K562 (cell line): ENCODE results near the gene TRDMT1. TPM values are rescaled to one million over a fixed set of nuclear protein-coding genes. Genes with fewer than 3 reads are reported as not detected.

ENCODE experiments used
- ATAC-seq: fragments of 200-7000 bp; cut with Tn5 transposase; 3 replicates; pipeline ENCODE4 v1.9.1; 2020; ENCODE audit warnings: moderate library complexity
- BruUV-seq: library from RNA; stranded (reverse); fragments of 400-500 nt; replicated peaks from 2 replicates; lab custom pipeline; 2021; lab: Mats Ljungman, UMichigan
- CTCF ChIA-PET: fragments of 300-600 bp; formaldehyde crosslinking; extraction: SDS; loops from one replicate; lab custom pipeline; 2021; ENCODE audit warnings: low intra/inter-chr PET ratio; lab: Yijun Ruan, JAX
- POLR2A ChIA-PET: fragments of 300-600, 350-650 bp; sonication (Branson Sonifier 250); formaldehyde crosslinking; extraction: SDS; loops from one replicate; lab custom pipeline; 2021; ENCODE audit warnings: antibody characterized with exemption, inconsistent platforms; lab: Yijun Ruan, JAX
- DNase-seq, 4 experiments: peaks; one replicate each; pipeline versions ENCODE4 v3.0.0 to v3.0.0-alpha.2; 2011 to 2018; ENCODE audit warnings: low spot score in 3 of 4, mixed read lengths in 3 of 4; ENCODE audit errors: extremely low read depth in 1 of 4
- FAIRE-seq: peaks from 2 replicates; lab custom pipeline; 2011; peaks lifted over from hg19 to GRCh38; lab: Jason Lieb, UNC
- H2AFZ ChIP-seq: 2 replicates; pipeline ENCODE4 v1.6.0; 2011; ENCODE audit warnings: low read depth, low read length, control low read depth, inconsistent platforms
- H3K27ac ChIP-seq: fragments of 200-600 bp; 3 replicates; pipeline ENCODE4 v1.8.0; 2011; ENCODE audit warnings: low read depth, mild to moderate bottlenecking, control low read depth, inconsistent platforms, low read length, moderate library complexity, mixed read lengths; ENCODE audit errors: extremely low read depth
- H3K27me3 ChIP-seq, 2 experiments: fragments of 300-600 bp in 1 of 2; 2 replicates in 1 of 2; 3 replicates in 1 of 2; pipeline versions ENCODE4 v1.6.0 to v1.8.0; 2011; ENCODE audit warnings: inconsistent platforms in 2 of 2, low read length in 2 of 2, mild to moderate bottlenecking in 1 of 2, mixed read lengths in 1 of 2, moderate library complexity in 1 of 2; ENCODE audit not compliant: control insufficient read depth in 2 of 2, insufficient read depth in 2 of 2
- H3K36me3 ChIP-seq: fragments of 300-600 bp; 3 replicates; pipeline ENCODE4 v1.8.0; 2011; ENCODE audit warnings: mild to moderate bottlenecking, low read length, inconsistent platforms; ENCODE audit not compliant: control insufficient read depth, insufficient read depth
- H3K4me1 ChIP-seq, 2 experiments: fragments of 200-600 bp in 1 of 2; replicated peaks in 1 of 2; 2 replicates in 1 of 2; 3 replicates in 1 of 2; pipeline versions ENCODE4 v1.5.1 to v1.8.0; 2011; ENCODE audit warnings: inconsistent platforms in 2 of 2, low read length in 2 of 2, mild to moderate bottlenecking in 1 of 2, mixed read lengths in 1 of 2, moderate library complexity in 1 of 2; ENCODE audit not compliant: control insufficient read depth in 2 of 2, insufficient read depth in 2 of 2
- H3K4me2 ChIP-seq: 2 replicates; pipeline ENCODE4 v1.6.1; 2011; ENCODE audit warnings: low read length, control low read depth, inconsistent platforms, mixed read lengths; ENCODE audit not compliant: insufficient read depth
- H3K4me3 ChIP-seq: fragments of 200-600 bp; sonication (generic), shearing (Covaris generic); 2 replicates; pipeline ENCODE4 v1.5.1; 2016; ENCODE audit warnings: control low read depth, inconsistent platforms
- H3K79me2 ChIP-seq: fragments of 200-600 bp; 3 replicates; pipeline ENCODE4 v1.8.0; 2011; ENCODE audit warnings: low read length, inconsistent platforms; ENCODE audit not compliant: control insufficient read depth, insufficient read depth
- H3K9ac ChIP-seq, 2 experiments: 2 replicates each; pipeline versions ENCODE4 v1.6.0 to v1.6.1; 2011; ENCODE audit warnings: low read depth in 2 of 2, low read length in 2 of 2, control low read depth in 1 of 2, inconsistent platforms in 1 of 2, mild to moderate bottlenecking in 1 of 2, mixed read lengths in 1 of 2; ENCODE audit not compliant: insufficient read depth in 1 of 2
- H3K9me1 ChIP-seq: one replicate; pipeline ENCODE4 v1.6.0; 2011; ENCODE audit warnings: inconsistent platforms, mild to moderate bottlenecking, low read length, moderate library complexity; ENCODE audit not compliant: control insufficient read depth, insufficient read depth
- H3K9me3 ChIP-seq: replicated peaks from 2 replicates; pipeline ENCODE4 v1.5.1; 2011; ENCODE audit warnings: low read depth, low read length, inconsistent platforms; ENCODE audit not compliant: control insufficient read depth, insufficient read depth
- H4K20me1 ChIP-seq: replicated peaks from 2 replicates; pipeline ENCODE4 v1.6.1; 2011; ENCODE audit warnings: low read length, inconsistent platforms, mixed read lengths; ENCODE audit not compliant: control insufficient read depth, insufficient read depth
- CHD4 ChIP-seq: fragments of 200-600 bp; sonication (generic); IDR thresholded peaks from 3 replicates; pipeline ENCODE4 v1.6.1; 2012; ENCODE audit warnings: low read depth, mild to moderate bottlenecking, mixed read lengths, low read length, inconsistent platforms; ENCODE audit not compliant: insufficient read depth, insufficient replicate concordance, poor library complexity, severe bottlenecking
- CREBBP ChIP-seq: IDR thresholded peaks from one replicate; pipeline ENCODE4 v1.6.1; 2012; ENCODE audit warnings: low read depth, mild to moderate bottlenecking, control low read depth, inconsistent platforms, low read length
- ILF3 ChIP-seq: fragments of 450-650 bp; IDR thresholded peaks from 2 replicates; pipeline ENCODE4 v1.6.1; 2018; ENCODE audit warnings: antibody characterized with exemption, mild to moderate bottlenecking, moderate library complexity, borderline replicate concordance
- KDM5B ChIP-seq: fragments of 200-600 bp; sonication (generic); IDR thresholded peaks from 2 replicates; pipeline ENCODE4 v1.6.1; 2012; ENCODE audit warnings: low read depth, mild to moderate bottlenecking, moderate library complexity, low read length, control low read depth, inconsistent platforms; ENCODE audit not compliant: insufficient replicate concordance
- MEIS2 ChIP-seq: fragments of 450-650 bp; IDR thresholded peaks from 2 replicates; pipeline ENCODE4 v1.6.1; 2014; ENCODE audit warnings: mild to moderate bottlenecking; ENCODE audit not compliant: partially characterized antibody
- PHF20 ChIP-seq: fragments of 450-650 bp; IDR thresholded peaks from 2 replicates; pipeline ENCODE4 v1.6.1; 2018; ENCODE audit not compliant: partially characterized antibody
- RBM14 ChIP-seq: fragments of 200-400 bp; formaldehyde crosslinking; IDR thresholded peaks from 2 replicates; pipeline ENCODE4 v1.6.1; 2018; ENCODE audit warnings: low read depth, mild to moderate bottlenecking, low read length, moderate library complexity, borderline replicate concordance; ENCODE audit not compliant: insufficient read depth
- ZNF12 ChIP-seq: sonication (generic); formaldehyde crosslinking; IDR thresholded peaks from 2 replicates; pipeline ENCODE4 v1.4.0; 2020; ENCODE audit warnings: mild to moderate bottlenecking, missing genetic modification reagents
- WGBS: fragments of 100-300 bp; shearing (Covaris generic); methylation state at CpG from one replicate; pipeline ENCODE4 v1.1.6; 2016; ENCODE audit warnings: low coverage, mixed read lengths; ENCODE audit not compliant: insufficient coverage; ENCODE audit errors: missing lambda C conversion rate; 5-methylcytosine and 5-hydroxymethylcytosine counted together
- in situ Hi-C: fragments of 300-500 bp; cut with MboI; formaldehyde crosslinking; loops from 4 replicates; pipeline ENCODE4 v1.15.0; 2018; ENCODE audit warnings: inconsistent platforms, mixed read lengths
- intact Hi-C: fragments of 100-400 bp; cut with micrococcal nuclease; formaldehyde crosslinking; loops from 2 replicates; pipeline ENCODE4 v1.14.2; 2022
- polyA plus RNA-seq, 8 experiments: library from polyadenylated mRNA; depleted of rRNA in 4 of 8; stranded (reverse) in 5 of 8; unstranded in 3 of 8; fragments of >200 nt; fragmentation: Nextera tagmentation in 2 of 8; fragmentation: Illumina TruSeq in 1 of 8; extraction: Ambion mirVana in 2 of 8; extraction: Trizol in 1 of 8; gene quantifications; 2 replicates each; pipeline versions ENCODE4 v1.2.1 to v1.2.3, GENCODE V29; 2011 to 2014; ENCODE audit warnings: inconsistent platforms in 1 of 8, missing spikeins in 1 of 8
- total RNA-seq, 7 experiments: library from RNA; depleted of rRNA in 6 of 7; stranded (reverse); fragments of >200 nt in 6 of 7; fragmentation: Illumina TruSeq in 2 of 7; extraction: Trizol in 2 of 7; gene quantifications; 2 replicates each; pipeline versions ENCODE4 v1.2.1 to v1.2.3, GENCODE V29; 2011 to 2021; ENCODE audit warnings: low replicate concordance in 1 of 7
- TF ChIP-seq, protein P1 (sequence below): sonication (generic); IDR thresholded peaks from 2 replicates; pipeline ENCODE4 v1.6.1; 2016
- TF ChIP-seq, protein P2 (sequence below): fragments of 250-450 bp; sonication (Bioruptor Pico); IDR thresholded peaks from 2 replicates; pipeline ENCODE4 v1.4.0; 2020

TRDMT1 gene
- total and polyA plus RNA-seq, 9 of the 15 experiments (the other 6 are each of a cell fraction or from before 2014, with no cell fraction given): 5.4 to 12.6 (median 9.3) TPM

DNA sequence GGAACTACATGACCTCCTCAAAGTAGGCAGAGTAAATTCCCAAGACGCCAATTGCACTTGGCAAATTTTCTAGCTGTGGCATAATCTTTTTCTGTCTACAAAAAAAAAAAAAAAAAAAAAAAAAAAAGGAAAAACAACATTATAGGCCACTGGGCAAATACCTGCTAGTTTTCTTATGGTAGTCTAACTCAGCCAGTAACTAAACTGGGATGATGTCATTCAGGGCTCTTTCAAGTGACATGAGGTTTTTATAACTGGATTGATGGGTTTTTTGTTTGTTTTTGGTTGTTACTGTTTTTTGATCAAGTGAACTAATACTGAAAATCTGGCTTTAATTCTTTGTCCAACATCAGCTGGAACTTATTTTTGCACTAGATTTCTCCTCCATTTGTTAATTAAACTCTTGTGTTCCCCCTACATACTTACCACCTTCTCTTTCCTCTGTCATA is 19.2 kb upstream of the TRDMT1 start (continued):
- TF ChIP-seq MEIS2 (peak; percentile 61), CREBBP (no peak)
- TF ChIP-seq, protein P1, sequence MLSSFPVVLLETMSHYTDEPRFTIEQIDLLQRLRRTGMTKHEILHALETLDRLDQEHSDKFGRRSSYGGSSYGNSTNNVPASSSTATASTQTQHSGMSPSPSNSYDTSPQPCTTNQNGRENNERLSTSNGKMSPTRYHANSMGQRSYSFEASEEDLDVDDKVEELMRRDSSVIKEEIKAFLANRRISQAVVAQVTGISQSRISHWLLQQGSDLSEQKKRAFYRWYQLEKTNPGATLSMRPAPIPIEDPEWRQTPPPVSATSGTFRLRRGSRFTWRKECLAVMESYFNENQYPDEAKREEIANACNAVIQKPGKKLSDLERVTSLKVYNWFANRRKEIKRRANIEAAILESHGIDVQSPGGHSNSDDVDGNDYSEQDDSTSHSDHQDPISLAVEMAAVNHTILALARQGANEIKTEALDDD: peak; percentile 81

DNA sequence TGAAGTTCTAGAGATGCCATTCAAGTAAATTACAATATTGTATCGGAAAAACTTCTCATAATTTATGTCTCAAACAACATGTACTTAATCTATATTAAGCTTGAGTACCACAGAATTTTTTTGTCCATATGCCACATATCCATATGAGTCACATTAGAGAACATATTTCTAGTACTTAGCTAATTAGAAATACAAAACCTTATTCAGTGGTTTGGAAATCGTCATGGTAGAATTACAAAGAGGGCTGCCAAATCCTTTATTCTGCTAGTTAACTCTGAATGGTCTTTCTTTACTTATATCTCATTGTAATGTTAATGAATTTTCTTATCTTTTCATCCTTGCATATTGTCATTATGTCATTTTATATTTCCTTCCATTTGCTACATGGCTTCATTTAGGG is 17.6 kb upstream of the TRDMT1 start:
- H3K4me2 ChIP-seq: no peak overlapping the region
- no peak overlapping the region for H3K4me3 ChIP-seq
- no peaks in the 10 kb centered on the region for H3K27me3 ChIP-seq
- 86% methylated on average over 2 of the region's 2 CpGs for whole genome bisulfite sequencing
- H3K9ac ChIP-seq: no peak overlapping the region
- 0 out of 3 replicates have a peak, but pooled peaks cover 2% of the 10 kb centered on the region for H3K79me2 ChIP-seq
- H2AFZ ChIP-seq: no peak overlapping the region
- in situ Hi-C loops: no loop called here
- no peaks in the 10 kb centered on the region for H3K9me3 ChIP-seq
- ChIA-PET CTCF (no interaction called here), POLR2A (interaction anchor here (1.0 kb wide), 1 partner anchor 8 kb away, joined by 4 read pairs; no protein-coding TSS in a partner anchor)
- ATAC-seq: no peak
- no peaks in the 10 kb centered on the region for H4K20me1 ChIP-seq
- H3K36me3 ChIP-seq: no peaks in the 10 kb centered on the region
- FAIRE-seq: no peak
- no peak for DNase-seq
- no peak overlapping the region for H3K27ac ChIP-seq
- TF ChIP-seq KDM5B (no peak), RBM14 (no peak), CHD4 (no peak), PHF20 (no peak), ZNF12 (no peak), ILF3 (no peak)
- TF ChIP-seq, protein P2, sequence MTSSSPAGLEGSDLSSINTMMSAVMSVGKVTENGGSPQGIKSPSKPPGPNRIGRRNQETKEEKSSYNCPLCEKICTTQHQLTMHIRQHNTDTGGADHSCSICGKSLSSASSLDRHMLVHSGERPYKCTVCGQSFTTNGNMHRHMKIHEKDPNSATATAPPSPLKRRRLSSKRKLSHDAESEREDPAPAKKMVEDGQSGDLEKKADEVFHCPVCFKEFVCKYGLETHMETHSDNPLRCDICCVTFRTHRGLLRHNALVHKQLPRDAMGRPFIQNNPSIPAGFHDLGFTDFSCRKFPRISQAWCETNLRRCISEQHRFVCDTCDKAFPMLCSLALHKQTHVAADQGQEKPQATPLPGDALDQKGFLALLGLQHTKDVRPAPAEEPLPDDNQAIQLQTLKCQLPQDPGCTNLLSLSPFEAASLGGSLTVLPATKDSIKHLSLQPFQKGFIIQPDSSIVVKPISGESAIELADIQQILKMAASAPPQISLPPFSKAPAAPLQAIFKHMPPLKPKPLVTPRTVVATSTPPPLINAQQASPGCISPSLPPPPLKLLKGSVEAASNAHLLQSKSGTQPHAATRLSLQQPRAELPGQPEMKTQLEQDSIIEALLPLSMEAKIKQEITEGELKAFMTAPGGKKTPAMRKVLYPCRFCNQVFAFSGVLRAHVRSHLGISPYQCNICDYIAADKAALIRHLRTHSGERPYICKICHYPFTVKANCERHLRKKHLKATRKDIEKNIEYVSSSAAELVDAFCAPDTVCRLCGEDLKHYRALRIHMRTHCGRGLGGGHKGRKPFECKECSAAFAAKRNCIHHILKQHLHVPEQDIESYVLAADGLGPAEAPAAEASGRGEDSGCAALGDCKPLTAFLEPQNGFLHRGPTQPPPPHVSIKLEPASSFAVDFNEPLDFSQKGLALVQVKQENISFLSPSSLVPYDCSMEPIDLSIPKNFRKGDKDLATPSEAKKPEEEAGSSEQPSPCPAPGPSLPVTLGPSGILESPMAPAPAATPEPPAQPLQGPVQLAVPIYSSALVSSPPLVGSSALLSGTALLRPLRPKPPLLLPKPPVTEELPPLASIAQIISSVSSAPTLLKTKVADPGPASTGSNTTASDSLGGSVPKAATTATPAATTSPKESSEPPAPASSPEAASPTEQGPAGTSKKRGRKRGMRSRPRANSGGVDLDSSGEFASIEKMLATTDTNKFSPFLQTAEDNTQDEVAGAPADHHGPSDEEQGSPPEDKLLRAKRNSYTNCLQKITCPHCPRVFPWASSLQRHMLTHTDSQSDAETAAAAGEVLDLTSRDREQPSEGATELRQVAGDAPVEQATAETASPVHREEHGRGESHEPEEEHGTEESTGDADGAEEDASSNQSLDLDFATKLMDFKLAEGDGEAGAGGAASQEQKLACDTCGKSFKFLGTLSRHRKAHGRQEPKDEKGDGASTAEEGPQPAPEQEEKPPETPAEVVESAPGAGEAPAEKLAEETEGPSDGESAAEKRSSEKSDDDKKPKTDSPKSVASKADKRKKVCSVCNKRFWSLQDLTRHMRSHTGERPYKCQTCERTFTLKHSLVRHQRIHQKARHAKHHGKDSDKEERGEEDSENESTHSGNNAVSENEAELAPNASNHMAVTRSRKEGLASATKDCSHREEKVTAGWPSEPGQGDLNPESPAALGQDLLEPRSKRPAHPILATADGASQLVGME (CRISPR knock-in tag): no peak
- peaks cover 5 to 28% of the 10 kb centered on the region in 2 experiments for H3K4me1 ChIP-seq
- BruUV-seq: no TSS peak
- no peaks in the 10 kb centered on the region for H3K9me1 ChIP-seq
- intact Hi-C loops: no loop called here
